Endodermal cell (in vitro differentiated cells): ENCODE data around the gene GTF2E1. TPM values are rescaled to one million over a fixed set of nuclear protein-coding genes. Genes with fewer than 3 reads are reported as not detected.

Experiments
- DNase-seq: peaks from one replicate; pipeline ENCODE4 v3.0.0-alpha.2; 2017
- H3K27ac ChIP-seq: 2 replicates; pipeline ENCODE4 v1.5.1; 2013; ENCODE audit warnings: mild to moderate bottlenecking, low read depth, low read length, moderate library complexity
- H3K27me3 ChIP-seq: 2 replicates; pipeline ENCODE4 v1.6.1; 2013; ENCODE audit warnings: mild to moderate bottlenecking, low read length, moderate library complexity; ENCODE audit not compliant: insufficient read depth, control insufficient read depth, poor library complexity, severe bottlenecking
- H3K36me3 ChIP-seq: 2 replicates; pipeline ENCODE4 v1.7.0; 2013; ENCODE audit warnings: mild to moderate bottlenecking, low read length, moderate library complexity; ENCODE audit not compliant: control insufficient read depth, insufficient read depth
- H3K4me1 ChIP-seq: one replicate; pipeline ENCODE4 v1.7.0; 2013; ENCODE audit warnings: low read length; ENCODE audit not compliant: control insufficient read depth, insufficient read depth
- H3K4me3 ChIP-seq: 2 replicates; pipeline ENCODE4 v1.5.1; 2013; ENCODE audit warnings: mild to moderate bottlenecking, low read length, moderate library complexity
- H3K9ac ChIP-seq: 2 replicates; pipeline ENCODE4 v1.6.1; 2013; ENCODE audit warnings: mild to moderate bottlenecking, low read length, moderate library complexity; ENCODE audit not compliant: poor library complexity, severe bottlenecking; ENCODE audit errors: extremely low read depth
- H3K9me3 ChIP-seq: 2 replicates; pipeline ENCODE4 v1.6.1; 2013; ENCODE audit warnings: mild to moderate bottlenecking, low read length, moderate library complexity; ENCODE audit not compliant: control insufficient read depth
- H3K27ac Mint-ChIP-seq: 2 replicates; pipeline ENCODE4 v1.8.0; 2020; ENCODE audit warnings: mixed read lengths
- H3K27me3 Mint-ChIP-seq: 2 replicates; pipeline ENCODE4 v1.8.0; 2021; ENCODE audit warnings: mild to moderate bottlenecking, mixed read lengths; ENCODE audit not compliant: insufficient read depth
- H3K36me3 Mint-ChIP-seq: 2 replicates; pipeline ENCODE4 v1.8.0; 2020; ENCODE audit warnings: low read depth, mixed read lengths
- H3K4me1 Mint-ChIP-seq: 2 replicates; pipeline ENCODE4 v1.8.0; 2020; ENCODE audit warnings: mixed read lengths
- H3K4me3 Mint-ChIP-seq: 2 replicates; pipeline ENCODE4 v1.8.0; 2020; ENCODE audit warnings: mild to moderate bottlenecking, moderate library complexity, mixed read lengths
- H3K9me3 Mint-ChIP-seq: 2 replicates; pipeline ENCODE4 v1.8.0; 2020; ENCODE audit warnings: mild to moderate bottlenecking, mixed read lengths
- CTCF ChIP-seq: fragments of 200-600 bp; sonication (generic); conservative IDR thresholded peaks from 2 replicates; pipeline ENCODE4 v1.5.0; 2021; ENCODE audit warnings: antibody characterized with exemption, mild to moderate bottlenecking
- WGBS, 2 experiments: methylation state at CpG; one replicate each; pipeline versions ENCODE4 v1.1.5 to v1.1.7; 2013; ENCODE audit warnings: missing lambda C conversion rate in 2 of 2, mixed read lengths in 1 of 2; ENCODE audit not compliant: insufficient coverage in 1 of 2, insufficient read length in 1 of 2; 5-methylcytosine and 5-hydroxymethylcytosine counted together
- total RNA-seq, 2 donors: library from RNA; stranded (reverse); fragmentation: NEBNext Ultra II Directional in 1 of 2; extraction: Animal tissue kit (Norgen Biotek cat#: 25700) in 1 of 2; gene quantifications; 2 replicates in 1 of 2; 3 replicates in 1 of 2; pipeline ENCODE4 v1.2.1, GENCODE V29; 2021

The GTF2E1 gene
- total RNA-seq, 2 donors from 2014 or later = 42.6 to 51.1 TPM

- H3K9me3 Mint-ChIP-seq = no peaks in the 10 kb centered on the region
- H3K36me3 Mint-ChIP-seq = peaks cover 12% of the 10 kb centered on the region
- no peaks in the 10 kb centered on the region for H3K9me3 ChIP-seq
- no peak overlapping the region for H3K4me3 Mint-ChIP-seq
- no peak for DNase-seq
- TF ChIP-seq CTCF = no peak
- no peak overlapping the region for H3K27ac ChIP-seq
- H3K4me3 ChIP-seq = no peak overlapping the region
- no peaks in the 10 kb centered on the region for H3K4me1 ChIP-seq
- peaks cover 3% of the 10 kb centered on the region for H3K4me1 Mint-ChIP-seq
- no peak overlapping the region for H3K9ac ChIP-seq
- no peak overlapping the region for H3K27ac Mint-ChIP-seq
- peaks cover 48% of the 10 kb centered on the region for H3K36me3 ChIP-seq
- 50 to 73% methylated on average over 2 of the region's 2 CpGs for WGBS, 2 experiments
- H3K27me3 Mint-ChIP-seq = no peaks in the 10 kb centered on the region
- H3K27me3 ChIP-seq = no peaks in the 10 kb centered on the region
Measured at GRCh38 chr3:120772081-120772480, 29.5 kb downstream of the GTF2E1 start.

- Histone ChIP-seq H3K9ac (no peak overlapping the region), H3K4me3 (no peak overlapping the region), H3K36me3 (peaks cover 51% of the 10 kb centered on the region), H3K9me3 (no peaks in the 10 kb centered on the region), H3K27me3 (no peaks in the 10 kb centered on the region), H3K27ac (no peak overlapping the region), H3K4me1 (no peaks in the 10 kb centered on the region)
- no peak for TF ChIP-seq CTCF
- DNase-seq = no peak
- H3K27ac Mint-ChIP-seq = no peak overlapping the region
- H3K4me1 Mint-ChIP-seq = peaks cover 3% of the 10 kb centered on the region
- no peaks in the 10 kb centered on the region for H3K27me3 Mint-ChIP-seq
- no peaks in the 10 kb centered on the region for H3K9me3 Mint-ChIP-seq
- H3K4me3 Mint-ChIP-seq = no peak overlapping the region
- H3K36me3 Mint-ChIP-seq = peaks cover 15% of the 10 kb centered on the region
Measured at GRCh38 chr3:120773932-120774331, 31.4 kb downstream of the GTF2E1 start.

- Mint-ChIP-seq H3K9me3 (no peaks in the 10 kb centered on the region), H3K4me1 (no peaks in the 10 kb centered on the region), H3K36me3 (peaks cover 19% of the 10 kb centered on the region), H3K27me3 (no peaks in the 10 kb centered on the region), H3K4me3 (no peak overlapping the region), H3K27ac (no peak overlapping the region)
- no peak overlapping the region for H3K27ac ChIP-seq
- H3K9ac ChIP-seq = no peak overlapping the region
- no peaks in the 10 kb centered on the region for H3K27me3 ChIP-seq
- H3K9me3 ChIP-seq = no peaks in the 10 kb centered on the region
- H3K4me3 ChIP-seq = no peak overlapping the region
- 93 to 95% methylated on average over 4 of the region's 4 CpGs for WGBS, 2 experiments
- H3K36me3 ChIP-seq = peaks cover 65% of the 10 kb centered on the region
- H3K4me1 ChIP-seq = no peaks in the 10 kb centered on the region
- no peak for DNase-seq
- no peak for TF ChIP-seq CTCF
Measured at GRCh38 chr3:120775411-120775810, 32.9 kb downstream of the GTF2E1 start.
